Measurements from ENCODE around the gene ALKBH4. TPM values are rescaled to one million over a fixed set of nuclear protein-coding genes. Genes with fewer than 3 reads are reported as not detected.
A peak's percentile ranks its signal among the peaks of the same experiment; 100 is the strongest.

The ALKBH4 gene
- total RNA-seq, 2 donors from 2014 or later, result 25.2 to 27.0 TPM

GRCh38 chr7:102432442-102433218, 32.0 kb downstream of the ALKBH4 start:
- intact Hi-C loops (cut with DNase I), result no loop called here
- H3K4me1 ChIP-seq (replicated peaks), result peaks cover 2% of the 10 kb centered on the region
- no peaks in the 10 kb centered on the region for H3K9me3 ChIP-seq
- no peaks in the 10 kb centered on the region for H3K27me3 ChIP-seq (replicated peaks; ENCODE audit: insufficient read depth)
- whole genome bisulfite sequencing, result 23% methylated on average over 26 of the region's 27 CpGs
- no peak for DNase-seq (ENCODE audit: low spot score)
- TF ChIP-seq POLR2A (IDR thresholded peaks at IDR 0.05), result no peak
- no peak for TF ChIP-seq CTCF (IDR thresholded peaks at IDR 0.05)
- TF ChIP-seq POLR2AphosphoS5 (IDR thresholded peaks at IDR 0.05), result no peak
- peak overlapping the region; percentile 84 for H3K27ac ChIP-seq
- H3K4me3 ChIP-seq, result peak overlapping the region; percentile 69 to 84
- no peaks in the 10 kb centered on the region for H3K36me3 ChIP-seq

GRCh38 chr7:102431617-102432298, 32.9 kb downstream of the ALKBH4 start:
- Histone ChIP-seq H3K4me3 (no peak overlapping the region), H3K27ac (peak overlapping the region; percentile 84), H3K9me3 (no peaks in the 10 kb centered on the region), H3K4me1 (replicated peaks) (peaks cover 2% of the 10 kb centered on the region), H3K27me3 (replicated peaks; ENCODE audit: insufficient read depth) (no peaks in the 10 kb centered on the region), H3K36me3 (no peaks in the 10 kb centered on the region)
- DNase-seq (ENCODE audit: low spot score), result peak; percentile 58
- intact Hi-C loops (cut with DNase I), result no loop called here
- TF ChIP-seq POLR2AphosphoS5 (IDR thresholded peaks at IDR 0.05) (peak; percentile 79), CTCF (IDR thresholded peaks at IDR 0.05) (no peak), POLR2A (IDR thresholded peaks at IDR 0.05) (peak; percentile 26)
- 2% methylated on average over 14 of the region's 17 CpGs for WGBS

GRCh38 chr7:102429141-102429899, 35.3 kb downstream of the ALKBH4 start:
- Histone ChIP-seq H3K4me1 (replicated peaks) (peaks cover 2% of the 10 kb centered on the region), H3K36me3 (no peaks in the 10 kb centered on the region), H3K9me3 (no peaks in the 10 kb centered on the region), H3K27ac (no peak overlapping the region), H3K4me3 (no peak overlapping the region), H3K27me3 (replicated peaks; ENCODE audit: insufficient read depth) (no peaks in the 10 kb centered on the region)
- 91% methylated on average over 10 of the region's 10 CpGs for WGBS
- TF ChIP-seq POLR2A (IDR thresholded peaks at IDR 0.05), result no peak
- no peak for TF ChIP-seq POLR2AphosphoS5 (IDR thresholded peaks at IDR 0.05)
- no peak for TF ChIP-seq CTCF (IDR thresholded peaks at IDR 0.05)
- no peak for DNase-seq (ENCODE audit: low spot score)
- intact Hi-C loops (cut with DNase I), result no loop called here

- H3K9me3 ChIP-seq, result no peaks in the 10 kb centered on the region
- TF ChIP-seq POLR2A (IDR thresholded peaks at IDR 0.05) (no peak), CTCF (IDR thresholded peaks at IDR 0.05) (no peak), POLR2AphosphoS5 (IDR thresholded peaks at IDR 0.05) (no peak)
- intact Hi-C loops (cut with DNase I), result no loop called here
- no peaks in the 10 kb centered on the region for H3K27me3 ChIP-seq (replicated peaks; ENCODE audit: insufficient read depth)
- H3K36me3 ChIP-seq, result no peaks in the 10 kb centered on the region
- no peak overlapping the region for H3K4me3 ChIP-seq
- peaks cover 2% of the 10 kb centered on the region for H3K4me1 ChIP-seq (replicated peaks)
- WGBS, result 91% methylated on average over 5 of the region's 5 CpGs
- no peak overlapping the region for H3K27ac ChIP-seq
- DNase-seq (ENCODE audit: low spot score), result no peak
These were observed 37.7 kb downstream of the ALKBH4 start for GRCh38 chr7:102427019-102427405.

Data from prostate gland (tissue), 2 donors.